ENCODE data around the gene MLKL.

MLKL gene

GRCh38 chr16:74745109-74745615 lies 44.5 kb upstream of the MLKL start:
- Histone ChIP-seq H3K36me3 (no peaks in the 10 kb centered on the region), H3K27me3 (ENCODE audit: insufficient read depth, low read depth, severe bottlenecking) (no peaks in the 10 kb centered on the region), H3K9me3 (ENCODE audit: severe bottlenecking) (no peaks in the 10 kb centered on the region), H3K4me3 (ENCODE audit: low read depth, low read length) (no peak overlapping the region), H3K27ac (no peak overlapping the region)
- TF ChIP-seq CTCF (IDR thresholded peaks at IDR 0.05; ENCODE audit: low read depth, low read length): no peak
- DNase-seq: no peak

- H3K27ac ChIP-seq: no peak overlapping the region
- H3K9me3 ChIP-seq (ENCODE audit: severe bottlenecking): no peaks in the 10 kb centered on the region
- no peak for TF ChIP-seq CTCF (IDR thresholded peaks at IDR 0.05; ENCODE audit: low read depth, low read length)
- H3K4me3 ChIP-seq (ENCODE audit: low read depth, low read length): no peak overlapping the region
- no peaks in the 10 kb centered on the region for H3K27me3 ChIP-seq (ENCODE audit: insufficient read depth, low read depth, severe bottlenecking)
- H3K36me3 ChIP-seq: no peaks in the 10 kb centered on the region
- no peak for DNase-seq
Measured at GRCh38 chr16:74744566-74744965, 43.9 kb upstream of the MLKL start.

GRCh38 chr16:74743668-74744299 lies 43.1 kb upstream of the MLKL start:
- no peak for DNase-seq

GRCh38 chr16:74743045-74743667 lies 42.5 kb upstream of the MLKL start:
- H3K27ac ChIP-seq: no peak overlapping the region
- H3K4me3 ChIP-seq (ENCODE audit: low read depth, low read length): no peak overlapping the region
- no peak for DNase-seq
- no peaks in the 10 kb centered on the region for H3K36me3 ChIP-seq
- TF ChIP-seq CTCF (IDR thresholded peaks at IDR 0.05; ENCODE audit: low read depth, low read length): no peak
- H3K9me3 ChIP-seq (ENCODE audit: severe bottlenecking): no peaks in the 10 kb centered on the region
- H3K27me3 ChIP-seq (ENCODE audit: insufficient read depth, low read depth, severe bottlenecking): no peaks in the 10 kb centered on the region

More at GRCh38 chr16:74743668-74744299, 43.1 kb upstream of the MLKL start:
- TF ChIP-seq CTCF (IDR thresholded peaks at IDR 0.05; ENCODE audit: low read depth, low read length): no peak
- no peaks in the 10 kb centered on the region for H3K9me3 ChIP-seq (ENCODE audit: severe bottlenecking)
- H3K27ac ChIP-seq: no peak overlapping the region
- no peak overlapping the region for H3K4me3 ChIP-seq (ENCODE audit: low read depth, low read length)
- no peaks in the 10 kb centered on the region for H3K36me3 ChIP-seq
- no peaks in the 10 kb centered on the region for H3K27me3 ChIP-seq (ENCODE audit: insufficient read depth, low read depth, severe bottlenecking)

DNA sequence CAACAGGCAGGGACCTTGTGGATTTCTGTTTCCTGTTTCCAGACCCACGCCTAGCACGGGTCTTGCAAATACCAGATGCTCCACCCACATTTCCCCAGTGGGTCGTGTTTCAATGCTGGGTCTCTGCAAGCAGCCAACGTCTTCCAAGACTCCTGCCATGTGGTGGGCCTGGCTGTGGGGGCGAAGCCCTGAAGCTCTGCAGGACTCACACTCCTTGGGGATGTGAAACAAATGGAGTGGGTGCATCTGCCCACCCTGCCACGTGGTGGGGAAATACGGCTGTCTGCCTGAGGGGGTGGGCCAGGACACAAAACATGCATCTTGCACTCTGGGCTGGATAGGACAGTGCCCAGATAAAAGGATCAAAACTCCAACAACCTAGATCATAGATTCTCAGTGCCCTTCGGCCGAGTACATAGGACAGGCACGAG lies 41.4 kb upstream of the MLKL start:
- Histone ChIP-seq H3K9me3 (ENCODE audit: severe bottlenecking) (no peaks in the 10 kb centered on the region), H3K27me3 (ENCODE audit: insufficient read depth, low read depth, severe bottlenecking) (peaks cover 7% of the 10 kb centered on the region), H3K27ac (no peak overlapping the region), H3K36me3 (no peaks in the 10 kb centered on the region), H3K4me3 (ENCODE audit: low read depth, low read length) (no peak overlapping the region)
- TF ChIP-seq CTCF (IDR thresholded peaks at IDR 0.05; ENCODE audit: low read depth, low read length): no peak
- DNase-seq: no peak

All from WERI-Rb-1 (cell line).